GM23248 (cell line): ENCODE results near the gene GRB14.

Source experiments
- EZH2 ChIP-seq: fragments of 200-600 bp; sonication (generic); IDR thresholded peaks from 2 replicates; pipeline ENCODE4 v1.6.1; 2018; ENCODE audit warnings: antibody characterized with exemption, mild to moderate bottlenecking; ENCODE audit not compliant: insufficient read depth, poor library complexity, severe bottlenecking
- EZH2phosphoT487 ChIP-seq: fragments of 200-600 bp; sonication (generic); IDR thresholded peaks from 2 replicates; pipeline ENCODE4 v1.6.1; 2018; ENCODE audit warnings: antibody characterized with exemption, moderate library complexity, mild to moderate bottlenecking, low read depth; ENCODE audit not compliant: insufficient read depth

- TF ChIP-seq EZH2, result no peak
- TF ChIP-seq EZH2phosphoT487, result no peak
These were observed 53.0 kb downstream of the GRB14 start for GRCh38 chr2:164568317-164568716.
